Stimulated activated CD8-positive, alpha-beta memory T cell treated with anti-CD3 and anti-CD28 coated beads, Interleukin-2, amount 100 ng/mL, for 1 hour (primary cell): ENCODE results near the gene FRK.
"Not testable (repeated sequence)": the region's sequence is repeated elsewhere in the genome, so short reads cannot be mapped to it uniquely, and the experiment has no call there.

ENCODE experiments used
- DNase-seq, 2 donors: peaks; one replicate each; pipeline ENCODE4 v3.0.0-alpha.2; 2020; ENCODE audit warnings: low read depth in 2 of 2

FRK gene

GRCh38 chr6:115944829-115945228 lies 115.9 kb downstream of the FRK start:
- not testable (repeated sequence) for DNase-seq

GRCh38 chr6:115937502-115937901 lies 123.2 kb downstream of the FRK start:
- not testable (repeated sequence) for DNase-seq

GRCh38 chr6:115935361-115935760 lies 125.3 kb downstream of the FRK start:
- DNase-seq, result no peak

- no peak for DNase-seq
These were observed 125.9 kb downstream of the FRK start for GRCh38 chr6:115934829-115935228.

GRCh38 chr6:115934145-115934544 lies 126.5 kb downstream of the FRK start:
- DNase-seq, result no peak

- no peak for DNase-seq
These were observed 128.2 kb downstream of the FRK start for GRCh38 chr6:115932481-115932880.

GRCh38 chr6:115928000-115928399 lies 132.7 kb downstream of the FRK start:
- not testable (repeated sequence) for DNase-seq

GRCh38 chr6:115922971-115923370 lies 137.7 kb downstream of the FRK start:
- no peak for DNase-seq

GRCh38 chr6:115914098-115914497 lies 146.6 kb downstream of the FRK start:
- DNase-seq, result no peak

GRCh38 chr6:115909923-115910546 lies 150.7 kb downstream of the FRK start:
- no peak for DNase-seq

- DNase-seq, result no peak
These were observed 151.7 kb downstream of the FRK start for GRCh38 chr6:115908906-115909559.

- no peak for DNase-seq
These were observed 155.2 kb downstream of the FRK start for GRCh38 chr6:115905471-115905870.

GRCh38 chr6:115902436-115902835 lies 158.3 kb downstream of the FRK start:
- DNase-seq, result no peak

GRCh38 chr6:115901896-115902295 lies 158.8 kb downstream of the FRK start:
- no peak for DNase-seq

- no peak for DNase-seq
These were observed 160.9 kb downstream of the FRK start for GRCh38 chr6:115899730-115900282.

GRCh38 chr6:115898246-115898645 lies 162.4 kb downstream of the FRK start:
- DNase-seq, result no peak

GRCh38 chr6:115896538-115897129 lies 164.1 kb downstream of the FRK start:
- no peak for DNase-seq

- DNase-seq, result no peak
These were observed 166.2 kb downstream of the FRK start for GRCh38 chr6:115894426-115894992.

- DNase-seq, result no peak
These were observed 168.9 kb downstream of the FRK start for GRCh38 chr6:115891750-115892149.

- DNase-seq, result no peak
These were observed 169.5 kb downstream of the FRK start for GRCh38 chr6:115891111-115891669.

GRCh38 chr6:115890238-115890637 lies 170.5 kb downstream of the FRK start:
- DNase-seq, result no peak
